Transverse colon (tissue), 4 donors: ENCODE results near the gene MRGPRD.

ENCODE experiments used
- EP300 ChIP-seq: sonication (generic); formaldehyde crosslinking; IDR thresholded peaks from one replicate; pipeline ENCODE4 v1.6.1; 2017; ENCODE audit warnings: antibody characterized with exemption, low read depth
- POLR2A ChIP-seq: fragments of 450-650 bp; IDR thresholded peaks from one replicate; pipeline ENCODE4 v1.6.1; 2016; ENCODE audit warnings: antibody characterized with exemption, mild to moderate bottlenecking, moderate library complexity
- POLR2AphosphoS5 ChIP-seq, 3 donors: sonication (generic); formaldehyde crosslinking; IDR thresholded peaks; one replicate each; pipeline ENCODE4 v1.6.1; 2016; ENCODE audit warnings: antibody characterized with exemption in 3 of 3
- TF ChIP-seq, protein P1 (sequence below), 5 experiments: fragments of 200-600 bp in 3 of 5; fragments of 450-650 bp in 2 of 5; sonication (generic) in 3 of 5; IDR thresholded peaks; 1 replicate in 2 of 5; 2 replicates in 3 of 5; pipeline ENCODE4 v1.5.1; 2016 to 2017; ENCODE audit warnings: antibody characterized with exemption in 5 of 5, inconsistent platforms in 3 of 5, mild to moderate bottlenecking in 2 of 5, moderate library complexity in 1 of 5

DNA sequence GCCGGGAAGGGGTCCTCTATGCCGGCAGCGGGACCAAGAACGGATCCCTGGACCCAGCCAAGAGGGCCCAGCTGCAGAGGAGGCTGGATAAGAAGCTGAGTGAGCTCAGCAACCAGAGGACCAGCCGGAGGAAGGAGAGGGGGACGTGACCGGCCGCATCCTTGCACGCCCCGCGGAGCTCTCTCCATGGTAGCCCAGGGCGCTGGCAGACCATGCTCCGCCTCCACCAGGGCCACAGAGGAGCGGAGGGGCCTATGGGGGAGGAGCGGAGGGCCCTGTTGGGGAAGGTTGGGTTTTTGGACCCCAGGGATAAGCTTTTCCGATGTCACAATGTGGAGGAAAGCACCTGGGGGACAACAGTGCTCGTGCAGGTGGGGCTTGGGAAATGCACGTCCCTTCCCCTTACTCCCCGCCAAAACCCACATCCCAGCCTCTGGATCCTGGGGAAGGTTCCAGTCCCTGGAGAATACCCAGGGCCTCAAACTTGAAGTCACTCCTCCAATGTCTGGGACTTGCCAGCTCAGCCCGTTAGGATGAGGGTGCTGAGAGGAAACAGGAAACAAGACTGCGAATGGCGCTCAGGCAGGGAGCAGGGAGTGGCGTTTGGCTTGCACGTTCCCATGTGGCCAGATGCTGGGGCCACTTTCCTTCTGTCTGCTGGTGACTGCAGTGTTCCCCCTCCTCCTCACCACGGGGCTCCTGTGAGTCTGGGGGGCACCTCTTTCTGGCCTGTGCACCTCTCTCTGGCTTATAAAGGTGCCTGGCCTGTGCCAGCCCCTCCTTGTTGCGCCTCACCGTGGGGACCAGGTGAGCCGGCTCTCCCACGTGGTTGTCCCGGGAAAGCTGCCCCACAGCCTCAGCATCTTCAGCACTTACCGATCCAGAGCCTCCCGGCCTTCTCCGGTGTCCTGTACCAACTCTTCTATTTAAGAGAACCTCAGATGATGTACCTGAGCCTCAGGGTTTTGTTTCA lies 40.9 kb downstream of the MRGPRD start:
- TF ChIP-seq, protein P1, sequence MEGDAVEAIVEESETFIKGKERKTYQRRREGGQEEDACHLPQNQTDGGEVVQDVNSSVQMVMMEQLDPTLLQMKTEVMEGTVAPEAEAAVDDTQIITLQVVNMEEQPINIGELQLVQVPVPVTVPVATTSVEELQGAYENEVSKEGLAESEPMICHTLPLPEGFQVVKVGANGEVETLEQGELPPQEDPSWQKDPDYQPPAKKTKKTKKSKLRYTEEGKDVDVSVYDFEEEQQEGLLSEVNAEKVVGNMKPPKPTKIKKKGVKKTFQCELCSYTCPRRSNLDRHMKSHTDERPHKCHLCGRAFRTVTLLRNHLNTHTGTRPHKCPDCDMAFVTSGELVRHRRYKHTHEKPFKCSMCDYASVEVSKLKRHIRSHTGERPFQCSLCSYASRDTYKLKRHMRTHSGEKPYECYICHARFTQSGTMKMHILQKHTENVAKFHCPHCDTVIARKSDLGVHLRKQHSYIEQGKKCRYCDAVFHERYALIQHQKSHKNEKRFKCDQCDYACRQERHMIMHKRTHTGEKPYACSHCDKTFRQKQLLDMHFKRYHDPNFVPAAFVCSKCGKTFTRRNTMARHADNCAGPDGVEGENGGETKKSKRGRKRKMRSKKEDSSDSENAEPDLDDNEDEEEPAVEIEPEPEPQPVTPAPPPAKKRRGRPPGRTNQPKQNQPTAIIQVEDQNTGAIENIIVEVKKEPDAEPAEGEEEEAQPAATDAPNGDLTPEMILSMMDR (IDR thresholded peaks at IDR 0.05) = no peak
- TF ChIP-seq POLR2A (no peak), POLR2AphosphoS5 (IDR thresholded peaks at IDR 0.05) (no peak), EP300 (no peak)
